SIG-M5 treated with dmso at 0.1 percent for 504 hours (cell line): ENCODE results near the gene MOB3A.
"Not testable (repeated sequence)": the region's sequence is repeated elsewhere in the genome, so short reads cannot be mapped to it uniquely, and the experiment has no call there.

Experiments
- DNase-seq: peaks from one replicate; lab custom pipeline; 2025; ENCODE audit not compliant: unreplicated experiment; lab: John Stamatoyannopoulos, UW

MOB3A gene

GRCh38 chr19:2034729-2035589, 61.2 kb downstream of the MOB3A start:
- DNase-seq, result no peak

GRCh38 chr19:2034253-2034652, 61.9 kb downstream of the MOB3A start:
- DNase-seq, result not testable (repeated sequence)

GRCh38 chr19:2033825-2034159, 62.3 kb downstream of the MOB3A start:
- no peak for DNase-seq

- no peak for DNase-seq
Measured at GRCh38 chr19:2033115-2033824, 62.9 kb downstream of the MOB3A start.

- peak; percentile 53 for DNase-seq
Measured at GRCh38 chr19:2032296-2032941, 63.7 kb downstream of the MOB3A start.

GRCh38 chr19:2027361-2027760, 68.8 kb downstream of the MOB3A start:
- DNase-seq, result no peak

- DNase-seq, result no peak
Measured at GRCh38 chr19:2026770-2027169, 69.4 kb downstream of the MOB3A start.

- no peak for DNase-seq
Measured at GRCh38 chr19:2022289-2022688, 73.8 kb downstream of the MOB3A start.

GRCh38 chr19:2021453-2022140, 74.5 kb downstream of the MOB3A start:
- DNase-seq, result no peak
